Activated naive CD4-positive, alpha-beta T cell (primary cell): Measurements from ENCODE around the gene ARHGEF16.

Source experiments
- DNase-seq, 4 experiments: peaks; one replicate each; lab custom pipeline; 2025; lab: John Stamatoyannopoulos, UW

ARHGEF16 gene

DNA sequence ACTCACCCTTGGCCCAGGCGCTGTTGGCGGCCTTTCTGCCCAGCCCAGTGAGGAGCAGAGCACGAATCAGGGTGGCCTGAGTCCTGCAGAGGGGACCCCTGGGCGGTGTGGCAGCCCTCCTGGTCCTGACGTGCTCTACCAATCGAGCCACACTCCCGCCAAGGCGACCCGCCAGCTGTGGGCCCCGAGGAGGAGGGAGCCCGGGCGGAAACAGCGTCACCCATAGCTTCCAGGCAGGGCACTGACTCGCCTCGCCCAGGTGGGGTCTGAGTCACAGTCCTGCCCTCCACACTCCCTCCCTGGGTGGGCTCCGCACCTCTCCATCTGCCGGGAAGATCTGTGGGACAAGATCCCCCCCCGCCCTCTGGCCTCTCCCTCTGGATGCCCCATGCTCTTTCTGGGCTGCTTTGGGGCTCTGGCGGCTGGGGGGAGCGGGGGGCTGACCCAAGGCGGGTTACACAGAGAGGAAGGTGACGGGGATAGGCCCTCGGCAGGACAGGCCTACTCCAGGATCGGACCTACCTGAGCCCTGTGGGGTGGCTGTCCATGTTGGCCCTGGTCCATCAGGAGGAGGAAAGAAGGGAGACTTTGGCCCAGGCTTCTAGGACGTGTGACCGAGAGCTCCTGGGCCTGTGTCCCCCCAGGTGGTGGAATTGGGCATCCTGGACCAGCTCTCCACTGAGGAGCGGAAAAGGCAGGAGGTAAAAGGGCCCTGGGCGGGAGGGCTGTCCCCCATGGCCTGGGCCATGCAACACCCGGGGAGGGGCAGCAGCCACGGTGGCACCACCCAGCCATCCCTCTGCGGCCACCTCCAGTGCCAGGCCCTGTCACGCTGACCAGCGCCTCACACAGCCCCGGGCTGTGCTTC, 14.0 kb downstream of the ARHGEF16 start:
- DNase-seq: no peak

DNA sequence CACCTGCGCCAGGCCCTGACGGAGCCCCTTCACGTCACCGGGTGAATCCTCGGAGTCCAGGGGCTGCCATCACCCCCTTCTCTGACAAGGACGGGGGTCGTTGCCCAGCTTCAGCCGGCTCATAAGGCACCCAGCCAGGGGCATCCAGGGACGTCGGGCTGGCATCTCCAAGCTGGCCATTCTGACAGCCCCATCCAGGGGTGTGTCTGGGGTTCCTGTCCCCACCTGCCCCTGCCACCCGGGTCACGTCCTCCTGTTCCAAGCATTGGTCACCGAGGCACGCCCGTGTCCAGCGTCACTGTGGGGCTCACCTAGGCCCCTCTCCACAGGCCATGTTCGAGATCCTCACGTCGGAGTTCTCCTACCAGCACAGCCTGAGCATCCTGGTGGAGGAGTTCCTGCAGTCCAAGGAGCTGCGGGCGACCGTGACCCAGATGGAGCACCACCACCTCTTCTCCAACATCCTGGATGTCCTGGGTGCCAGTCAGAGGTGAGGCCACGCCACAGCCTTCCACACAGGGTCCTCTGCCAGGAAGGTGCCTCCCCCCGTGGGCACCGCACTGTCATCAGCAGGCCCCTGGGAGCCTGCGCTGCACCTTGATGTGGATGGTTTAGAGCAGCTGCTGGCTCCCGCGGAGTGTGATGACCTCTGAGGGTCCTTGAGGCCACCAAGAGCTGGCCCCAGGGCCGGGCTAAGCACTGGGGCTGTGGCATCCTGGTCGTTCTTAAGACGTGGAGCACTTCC, 14.8 kb downstream of the ARHGEF16 start:
- DNase-seq: no peak

DNA sequence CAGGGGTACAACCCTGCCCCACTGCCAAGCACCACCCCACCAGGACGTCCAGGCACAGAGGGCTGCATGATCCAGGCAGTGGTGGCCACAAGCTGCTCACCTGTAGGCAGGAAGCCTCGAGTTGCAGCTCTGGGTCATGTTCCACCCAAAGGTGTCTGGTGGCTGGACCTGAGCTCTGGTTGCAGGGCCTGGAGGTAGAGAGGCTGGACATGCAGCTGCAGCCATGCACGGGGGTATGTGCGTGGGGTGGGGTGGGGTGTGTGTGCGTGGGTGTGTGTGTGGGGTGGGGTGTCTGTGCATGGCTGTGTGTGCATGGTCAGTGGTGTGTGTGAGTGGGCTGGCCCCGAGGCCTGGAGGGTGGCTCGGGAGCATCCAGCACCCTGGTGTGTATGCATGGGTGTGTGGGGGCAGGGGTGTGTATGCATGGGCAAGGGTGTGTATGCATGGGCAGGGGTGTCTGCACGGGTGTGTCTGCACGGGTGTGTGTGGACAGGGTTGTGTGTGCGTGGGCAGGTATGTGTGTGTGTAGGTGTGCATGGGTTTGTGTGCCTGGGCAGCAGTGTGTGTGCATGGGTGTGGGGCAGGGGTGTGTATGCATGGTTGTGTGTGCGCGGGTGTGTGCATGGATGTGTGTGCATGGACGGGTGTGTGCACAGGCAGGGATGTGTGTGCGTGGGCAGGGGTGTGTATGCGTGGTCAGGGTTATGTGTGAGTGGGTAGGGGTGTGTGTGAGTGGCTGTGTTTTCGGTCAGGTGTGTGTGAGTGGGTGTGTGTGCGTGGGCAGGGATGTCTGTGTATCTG, 15.6 kb downstream of the ARHGEF16 start:
- no peak for DNase-seq

DNA sequence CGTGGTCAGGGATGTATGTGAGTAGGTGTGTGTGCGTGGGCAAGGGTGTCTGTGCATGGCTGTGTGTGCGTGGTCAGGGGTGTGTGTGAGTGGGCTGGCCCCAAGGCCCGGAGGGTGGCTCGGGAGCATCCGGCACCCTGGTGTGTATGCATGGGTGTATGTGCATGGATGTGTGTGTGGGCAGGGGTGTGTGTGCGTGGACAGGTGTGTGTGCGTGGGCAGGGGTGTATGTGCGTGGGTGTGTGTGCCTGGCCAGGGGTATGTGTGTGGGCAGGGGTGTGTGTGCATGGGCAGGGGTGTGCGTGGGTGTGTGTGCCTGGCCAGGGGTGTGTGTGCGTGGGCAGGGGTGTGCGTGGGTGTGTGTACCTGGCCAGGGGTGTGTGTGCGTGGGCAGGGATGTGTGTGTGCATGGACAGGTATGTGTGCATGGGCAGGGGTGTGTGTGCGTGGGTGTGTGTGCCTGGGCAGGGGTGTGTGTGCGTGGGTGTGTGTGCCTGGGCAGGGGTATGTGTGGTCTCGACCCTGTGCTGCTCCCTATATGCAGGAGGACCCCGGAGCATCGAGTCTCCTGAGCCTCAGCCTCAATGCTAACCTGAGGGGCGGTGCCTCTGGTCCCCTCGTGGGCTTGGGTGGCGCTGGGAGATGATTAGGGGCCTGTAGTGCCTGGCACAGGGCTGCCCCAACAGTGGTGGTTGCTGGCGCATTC, 16.3 kb downstream of the ARHGEF16 start:
- no peak for DNase-seq

DNA sequence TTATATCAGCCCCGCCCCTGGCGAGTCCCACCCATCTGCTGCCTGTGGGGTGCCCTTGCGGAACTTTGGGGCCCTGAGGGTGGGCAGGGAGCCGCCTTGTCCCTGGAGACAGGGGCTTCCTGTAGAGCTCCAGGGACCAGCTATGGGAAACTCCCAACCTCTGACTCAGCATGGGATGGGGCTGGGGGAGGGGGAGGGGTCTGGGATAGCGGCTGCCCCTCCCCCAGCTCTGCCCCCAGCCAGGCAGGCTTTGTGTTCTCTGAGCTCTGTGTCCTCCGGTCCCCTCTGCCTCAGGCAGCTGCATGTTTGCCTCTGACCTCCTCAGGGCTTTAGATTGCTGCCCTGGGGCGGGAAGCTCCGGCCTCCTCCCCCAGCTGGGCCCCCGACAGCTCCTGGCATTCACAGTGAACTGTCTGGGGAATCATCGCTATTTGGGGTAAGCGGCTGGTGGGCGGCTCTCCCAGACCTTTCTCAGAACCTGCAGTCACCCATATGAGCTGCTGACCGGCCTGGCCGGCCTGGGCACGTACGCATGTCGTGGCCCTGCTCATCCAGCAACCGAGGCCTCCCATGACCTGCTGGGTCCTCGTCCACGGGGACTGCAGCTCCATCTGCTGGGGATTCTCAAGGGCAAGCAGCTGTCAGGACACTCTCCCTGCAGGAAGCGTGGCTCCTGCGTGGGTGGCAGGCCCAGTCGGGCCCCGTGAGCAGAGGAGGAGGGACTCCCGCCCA, 17.1 kb downstream of the ARHGEF16 start:
- no peak for DNase-seq

DNA sequence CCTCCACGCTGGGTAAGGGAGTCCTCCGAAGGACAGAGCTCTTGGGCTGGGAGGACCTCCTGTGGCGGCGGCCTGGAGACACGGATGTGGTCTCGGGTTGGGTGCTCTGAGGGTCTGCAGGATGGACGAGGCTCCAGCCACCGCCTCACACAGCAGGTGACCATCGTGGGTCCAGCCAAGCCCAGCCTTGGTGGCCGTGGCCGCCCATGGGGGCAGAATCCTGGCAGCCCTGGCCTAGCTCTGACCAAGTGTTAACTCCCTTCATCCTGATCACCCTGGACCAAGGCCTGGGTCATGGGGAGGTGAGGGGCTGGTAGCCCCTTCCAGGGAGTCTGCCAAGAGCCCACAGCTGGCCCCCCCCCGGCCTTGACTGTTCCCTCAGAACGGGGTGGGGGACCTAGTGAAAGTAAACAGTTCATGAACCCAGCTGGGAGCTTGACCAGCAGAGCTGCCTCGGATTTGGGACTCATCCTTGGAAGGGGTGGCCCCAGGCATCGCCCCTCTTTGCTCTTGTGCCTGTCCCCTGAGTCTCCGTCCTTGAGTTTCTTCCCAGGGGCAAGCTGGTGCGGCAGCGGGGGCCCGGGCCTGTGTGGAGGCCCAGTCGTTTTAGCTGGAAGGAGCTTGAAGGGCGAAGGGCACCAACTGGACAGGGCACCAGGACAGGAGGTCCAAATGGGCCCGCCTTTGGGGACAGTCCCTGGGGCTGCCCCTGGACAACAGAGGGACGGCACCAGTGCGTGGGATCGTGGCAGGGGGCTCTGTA, 17.8 kb downstream of the ARHGEF16 start:
- DNase-seq: no peak

DNA sequence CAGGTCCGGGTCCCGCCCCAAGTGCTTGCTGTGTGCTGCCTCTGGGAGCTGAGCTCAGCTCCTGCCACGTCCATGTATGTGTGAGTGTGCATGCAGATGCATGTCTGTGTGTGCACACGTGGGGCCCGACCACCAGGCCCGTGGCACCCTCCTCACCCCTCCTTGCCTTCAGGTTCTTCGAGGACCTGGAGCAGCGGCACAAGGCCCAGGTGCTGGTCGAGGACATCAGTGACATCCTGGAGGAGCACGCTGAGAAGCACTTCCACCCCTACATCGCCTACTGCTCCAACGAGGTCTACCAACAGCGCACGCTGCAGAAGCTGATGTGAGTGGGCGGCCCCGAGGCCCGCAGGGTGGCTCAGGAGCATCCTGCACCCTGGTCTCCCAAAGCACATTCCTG, 18.4 kb downstream of the ARHGEF16 start:
- DNase-seq: no peak

DNA sequence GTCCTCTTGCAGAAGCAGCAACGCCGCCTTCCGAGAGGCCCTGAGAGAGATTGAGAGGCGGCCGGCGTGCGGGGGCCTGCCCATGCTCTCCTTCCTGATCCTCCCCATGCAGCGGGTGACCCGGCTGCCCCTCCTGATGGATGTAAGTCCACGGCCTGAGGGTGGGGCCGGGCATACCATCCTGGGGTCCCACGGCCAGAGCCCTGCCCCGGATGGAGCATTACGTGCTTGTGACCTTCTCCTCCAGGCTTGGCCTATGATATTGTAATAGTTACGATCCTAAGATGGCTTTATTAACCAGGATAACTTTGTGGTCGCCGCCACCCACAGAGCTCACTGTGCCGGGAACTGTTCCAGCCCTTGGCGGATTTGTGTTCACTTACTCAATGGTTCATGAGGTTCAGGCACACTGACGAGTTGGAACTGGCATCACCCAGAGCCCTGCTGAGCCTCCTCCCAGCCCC, 18.9 kb downstream of the ARHGEF16 start:
- no peak for DNase-seq

DNA sequence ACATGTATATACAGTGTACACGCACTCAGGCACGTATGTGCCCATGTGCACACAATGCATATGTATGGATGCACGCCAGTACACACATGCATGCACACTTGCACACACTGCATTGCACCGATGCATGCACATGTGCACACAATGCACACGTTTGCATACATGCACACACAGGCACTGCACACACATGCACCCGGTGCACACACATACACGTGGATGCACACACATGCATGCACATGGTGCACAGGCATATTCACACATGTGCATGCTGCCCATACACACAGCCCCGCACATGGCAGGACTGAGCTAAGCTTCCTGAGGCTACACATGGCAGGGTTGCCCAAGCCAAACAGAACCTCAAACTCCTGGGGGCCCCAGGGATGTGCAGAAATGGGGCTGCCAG, 19.6 kb downstream of the ARHGEF16 start:
- no peak for DNase-seq

DNA sequence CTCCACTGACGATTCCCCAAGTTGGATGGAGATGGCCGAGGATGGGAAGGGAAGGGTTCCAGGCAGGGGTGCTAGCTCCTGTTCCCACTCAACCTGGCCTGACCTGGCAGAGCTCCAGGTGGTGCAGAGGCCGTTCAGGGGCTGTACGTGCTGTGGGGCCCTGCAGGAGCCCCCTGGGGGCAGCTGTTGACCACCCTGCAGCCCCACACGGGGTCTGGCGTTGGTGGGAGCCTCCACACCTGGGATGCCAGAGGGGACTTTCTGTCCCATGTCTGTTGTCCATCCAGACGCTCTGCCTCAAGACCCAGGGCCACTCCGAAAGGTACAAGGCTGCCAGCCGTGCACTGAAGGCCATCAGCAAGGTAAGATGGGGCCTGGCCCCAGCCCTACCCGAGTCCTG, 20.0 kb downstream of the ARHGEF16 start:
- DNase-seq: no peak

DNA sequence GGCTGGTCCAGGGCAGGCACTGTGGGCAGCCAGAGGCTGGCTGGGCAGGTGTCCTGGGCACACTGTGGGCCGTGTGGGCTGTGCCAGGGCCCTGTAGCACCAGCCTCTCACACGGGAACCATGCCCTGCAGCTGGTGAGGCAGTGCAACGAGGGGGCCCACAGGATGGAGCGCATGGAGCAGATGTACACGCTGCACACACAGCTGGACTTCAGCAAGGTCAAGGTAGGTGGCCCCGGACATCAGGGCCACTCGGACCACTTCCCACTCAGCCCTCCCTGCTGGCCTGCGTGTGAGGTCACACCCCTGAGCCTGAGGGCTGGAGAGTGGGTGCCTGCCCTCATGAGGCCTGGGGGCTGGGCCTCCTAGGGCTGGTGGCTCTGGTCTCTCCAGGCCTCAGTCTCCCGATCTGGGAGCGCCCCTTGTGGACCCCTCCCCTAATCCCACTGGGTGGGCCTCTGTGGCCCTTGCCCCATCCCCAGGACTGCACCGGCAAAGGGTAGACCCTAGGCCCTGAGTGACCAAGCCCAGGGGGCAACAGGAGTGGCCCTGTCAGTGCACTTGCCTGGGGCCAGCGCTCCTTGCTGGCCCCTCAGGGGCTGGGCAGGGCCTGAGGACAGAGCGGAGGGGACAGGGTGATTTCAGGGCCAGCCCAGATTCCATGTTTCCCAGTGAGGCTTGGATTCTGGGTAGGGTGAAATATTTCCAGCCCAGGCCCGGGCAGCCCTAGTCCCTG, 21.5 kb downstream of the ARHGEF16 start:
- DNase-seq: no peak

DNA sequence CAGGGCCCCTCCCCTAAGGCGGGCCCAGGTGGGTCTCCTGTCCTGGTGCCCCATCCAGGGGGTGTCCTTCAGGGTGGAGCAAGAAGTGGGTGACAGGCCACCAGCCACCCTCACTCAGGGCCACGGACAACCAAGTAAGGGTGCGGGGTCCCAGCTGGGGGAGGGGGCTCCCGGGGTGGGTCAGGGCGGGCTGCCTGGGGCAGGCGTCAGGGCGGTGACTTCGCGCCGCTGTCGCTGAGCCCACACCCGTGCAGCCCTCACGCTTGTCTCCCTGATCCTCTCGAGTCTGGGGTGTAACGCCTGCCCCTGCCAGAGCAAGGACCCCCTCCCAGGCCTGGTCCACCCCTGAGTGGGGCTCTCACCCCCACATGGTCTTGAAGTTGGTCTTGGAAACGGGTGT, 22.2 kb downstream of the ARHGEF16 start:
- DNase-seq: no peak

DNA sequence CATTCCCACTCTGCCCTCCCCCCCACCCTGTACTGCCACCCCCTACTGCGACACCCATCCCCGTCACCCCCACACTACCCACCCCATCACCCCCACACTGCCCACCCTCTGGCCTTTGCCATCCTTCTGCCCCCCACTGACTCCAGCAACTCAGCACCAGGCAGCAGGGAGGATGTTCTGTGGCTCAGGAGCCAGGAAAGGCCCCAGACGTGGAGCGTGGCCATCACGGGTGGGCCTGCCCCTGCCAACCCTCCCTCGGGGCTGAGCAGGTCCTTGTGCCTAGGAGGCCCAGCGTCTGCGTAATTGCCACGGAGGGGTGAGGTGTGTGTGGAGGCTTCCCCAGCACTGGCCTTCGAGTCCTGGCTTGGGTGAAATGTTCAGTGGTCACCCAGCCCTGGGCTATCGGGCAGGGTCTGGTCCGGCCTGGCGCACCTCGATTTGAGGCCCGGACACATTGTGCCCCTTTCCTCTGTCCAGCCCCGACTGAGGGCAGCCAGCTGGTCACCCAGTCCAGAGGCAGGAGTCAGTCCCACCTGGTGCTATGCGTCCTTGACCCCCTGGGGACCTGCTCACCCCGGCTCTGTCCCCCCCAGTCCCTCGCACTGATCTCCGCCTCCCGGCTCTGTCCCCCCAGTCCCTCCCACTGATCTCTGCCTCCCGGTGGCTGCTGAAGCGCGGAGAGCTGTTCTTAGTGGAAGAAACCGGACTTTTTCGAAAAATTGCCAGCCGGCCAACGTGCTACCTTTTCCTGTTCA, 23.0 kb downstream of the ARHGEF16 start:
- no peak for DNase-seq

DNA sequence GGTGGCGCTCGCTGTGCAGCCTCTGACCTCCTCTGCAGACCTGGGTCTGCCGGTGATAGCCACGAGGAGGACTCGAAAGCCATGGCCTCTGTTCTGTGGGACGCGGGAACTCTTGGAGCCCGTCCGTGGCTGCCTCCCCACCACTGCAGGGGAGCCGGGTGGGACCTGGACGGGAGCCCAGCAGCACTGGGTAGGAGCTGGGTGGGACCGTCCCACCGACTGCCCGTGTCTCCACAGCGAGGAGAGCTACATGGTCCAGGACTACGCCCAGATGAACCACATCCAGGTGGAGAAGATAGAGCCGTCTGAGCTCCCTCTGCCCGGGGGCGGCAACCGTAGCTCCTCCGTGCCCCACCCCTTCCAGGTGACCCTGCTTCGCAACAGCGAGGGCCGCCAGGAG, 23.7 kb downstream of the ARHGEF16 start:
- DNase-seq: no peak

DNA sequence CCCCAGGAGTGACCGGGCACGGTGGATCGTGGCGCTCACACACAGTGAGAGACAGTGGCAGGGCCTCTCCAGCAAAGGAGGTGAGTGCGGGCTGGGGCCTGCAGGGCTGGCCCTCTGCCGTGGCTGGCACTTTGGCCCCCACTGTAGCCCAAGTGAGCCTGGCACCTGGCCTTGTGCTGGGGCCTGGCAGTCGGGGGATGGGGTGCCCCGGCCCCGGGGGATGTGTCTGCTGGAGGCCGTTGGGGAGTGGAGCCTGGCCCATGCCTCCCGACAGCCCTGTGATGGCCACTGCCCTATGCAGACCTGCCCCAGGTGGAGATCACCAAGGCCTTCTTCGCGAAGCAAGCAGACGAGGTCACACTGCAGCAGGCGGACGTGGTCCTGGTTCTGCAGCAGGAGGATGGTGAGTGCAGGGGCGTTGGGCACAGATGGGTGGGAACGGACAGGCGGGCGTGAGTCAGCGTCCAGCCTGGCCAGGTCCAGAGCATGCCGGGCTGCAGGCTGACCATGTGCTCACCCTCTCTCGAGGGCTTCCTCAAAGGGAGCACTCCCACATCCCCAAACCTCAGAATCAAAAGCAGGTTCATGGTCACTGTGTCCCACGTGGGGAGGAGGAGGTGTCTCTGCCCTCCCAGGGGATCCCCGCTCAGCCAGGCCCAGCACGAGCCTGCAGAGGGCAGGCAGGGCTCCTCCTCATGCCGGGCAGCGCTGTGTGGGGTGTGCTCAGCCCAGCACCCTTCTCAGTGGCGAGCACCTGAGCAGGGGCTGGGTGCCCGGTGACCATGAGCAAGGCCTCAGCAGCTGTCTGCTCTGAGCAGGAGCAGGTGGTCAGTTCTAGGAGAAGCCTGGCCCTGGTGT, 25.3 kb downstream of the ARHGEF16 start:
- no peak for DNase-seq

DNA sequence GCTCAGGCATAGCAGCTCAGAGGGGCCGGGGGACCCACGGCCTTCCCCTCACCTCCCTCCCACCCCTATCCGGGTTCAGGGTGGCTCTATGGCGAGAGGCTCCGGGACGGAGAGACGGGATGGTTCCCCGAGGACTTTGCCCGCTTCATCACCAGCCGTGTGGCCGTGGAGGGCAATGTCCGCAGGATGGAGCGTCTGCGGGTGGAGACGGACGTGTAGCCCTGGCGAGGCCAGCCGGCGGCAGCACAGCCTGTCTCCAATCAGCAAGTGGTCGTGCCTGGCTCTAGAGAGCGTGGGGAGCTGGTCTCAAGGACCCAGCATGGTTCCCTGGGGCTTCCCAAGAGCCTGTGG, 25.9 kb downstream of the ARHGEF16 start:
- no peak for DNase-seq

DNA sequence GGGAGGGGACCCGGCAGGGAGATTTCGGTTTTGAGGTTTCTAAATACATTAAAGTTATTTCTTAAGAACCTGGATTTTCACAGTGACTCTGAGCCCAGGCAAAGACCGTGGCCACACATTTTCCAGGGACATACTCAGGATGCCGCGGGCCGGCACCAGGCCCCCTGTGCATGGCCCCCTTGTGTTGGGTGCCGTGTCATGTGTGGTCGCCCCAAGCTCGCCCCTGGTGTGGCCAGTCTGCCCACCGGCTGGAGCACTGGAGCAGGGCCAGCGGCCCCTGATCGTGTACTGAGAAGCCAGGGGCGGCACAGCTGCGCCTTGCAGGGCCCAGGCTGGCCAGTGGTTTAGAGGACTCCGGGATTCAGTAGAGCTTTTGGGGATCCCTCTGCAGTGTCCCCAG, 26.6 kb downstream of the ARHGEF16 start:
- no peak for DNase-seq

DNA sequence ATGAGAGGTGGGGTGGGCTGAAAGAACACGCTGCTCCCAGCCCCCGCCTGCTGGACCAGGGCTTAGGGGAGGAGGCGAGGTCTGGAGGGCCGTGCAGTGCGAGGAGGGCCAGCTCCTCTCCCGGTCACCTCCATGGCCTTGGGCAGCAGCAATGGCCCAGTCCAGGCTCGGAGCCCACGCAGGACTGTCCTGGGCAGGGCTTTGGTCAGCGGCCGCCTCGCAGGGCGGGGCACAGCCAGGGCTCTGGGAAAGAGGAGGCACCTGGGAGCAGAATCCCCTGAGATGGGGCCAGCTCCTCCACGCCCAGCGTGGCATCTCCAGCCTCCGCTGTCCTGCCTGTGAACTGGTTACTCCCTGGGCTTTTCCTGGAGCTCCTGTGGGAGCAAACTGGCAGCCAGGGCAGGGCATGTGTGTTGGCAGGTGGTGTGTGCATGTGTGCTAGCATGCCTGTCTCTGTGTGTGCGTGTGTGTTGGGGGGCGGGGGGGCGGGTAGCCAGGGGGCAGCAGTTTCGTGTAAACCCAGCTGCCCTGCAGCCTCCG, 27.4 kb downstream of the ARHGEF16 start:
- no peak for DNase-seq
